ENCODE measurements around the gene SNX25. TPM values are rescaled to one million over a fixed set of nuclear protein-coding genes. Genes with fewer than 3 reads are reported as not detected.

Gene SNX25
- total and polyA plus RNA-seq, 2 experiments from 2014 or later, result 6.9 to 25.0 TPM

DNA sequence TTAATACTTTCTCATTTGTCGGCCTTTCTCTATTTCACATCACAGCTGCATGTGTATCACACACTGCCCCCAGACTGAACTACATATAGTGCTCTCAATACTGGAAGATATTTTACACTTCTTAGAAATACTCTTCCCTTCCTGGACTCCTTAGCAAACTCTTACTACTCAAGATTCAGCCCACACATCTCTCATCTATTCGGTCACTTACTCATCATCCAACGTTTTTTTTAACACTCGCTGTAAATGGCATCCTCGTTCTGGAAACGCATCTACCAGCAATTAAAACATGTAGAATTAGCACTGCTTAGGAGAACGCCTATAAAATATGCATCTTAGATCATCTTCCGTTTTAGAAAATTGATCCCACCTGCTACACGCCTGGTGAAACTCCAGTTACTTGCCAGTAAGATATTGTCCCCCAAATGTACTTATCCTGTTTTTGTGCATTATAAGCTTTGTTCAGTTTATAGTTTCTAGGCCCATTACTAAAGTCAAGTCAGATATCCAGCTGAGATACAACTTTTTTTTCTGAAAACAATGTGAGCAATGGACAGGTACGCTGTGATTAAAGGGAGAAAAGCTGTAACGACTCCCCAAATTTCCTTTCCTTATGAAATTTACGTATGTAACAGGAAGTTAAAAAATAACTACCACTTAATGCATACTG, 185.3 kb downstream of the SNX25 start:
- ATAC-seq, result no peak
- H3K9me3 Mint-ChIP-seq, result peaks cover 6% of the 10 kb centered on the region; the same call in 2 of the 3 replicates

More for the DNA sequence above, 185.3 kb downstream of the SNX25 start:
- Histone ChIP-seq H3F3A (replicated peaks; ENCODE audit: low read depth) (peaks cover 4% of the 10 kb centered on the region; the same call in 1 of the 2 replicates), H2AFZ (no peak overlapping the region), H3K27ac (ENCODE audit: low read depth) (no peak overlapping the region), H3K4me1 (ENCODE audit: insufficient read depth) (no peaks in the 10 kb centered on the region; the same call in 1 of the 2 replicates), H4K20me1 (replicated peaks; ENCODE audit: insufficient read depth) (no peaks in the 10 kb centered on the region), H3K4me3 (no peak overlapping the region), H3K79me2 (replicated peaks; ENCODE audit: insufficient read depth) (no peaks in the 10 kb centered on the region), H3K27me3 (ENCODE audit: insufficient read depth) (peaks cover 9% of the 10 kb centered on the region), H3K36me3 (ENCODE audit: insufficient read depth) (no peaks in the 10 kb centered on the region), H3K9me2 (ENCODE audit: insufficient read depth) (no peaks in the 10 kb centered on the region), H3K4me2 (no peak overlapping the region)
- no peak for TF ChIP-seq JUNB (IDR thresholded peaks at IDR 0.05; ENCODE audit: unreplicated experiment)
- no peak for TF ChIP-seq EZH2phosphoT487 (IDR thresholded peaks at IDR 0.05; ENCODE audit: unreplicated experiment)
- TF ChIP-seq, protein P1, sequence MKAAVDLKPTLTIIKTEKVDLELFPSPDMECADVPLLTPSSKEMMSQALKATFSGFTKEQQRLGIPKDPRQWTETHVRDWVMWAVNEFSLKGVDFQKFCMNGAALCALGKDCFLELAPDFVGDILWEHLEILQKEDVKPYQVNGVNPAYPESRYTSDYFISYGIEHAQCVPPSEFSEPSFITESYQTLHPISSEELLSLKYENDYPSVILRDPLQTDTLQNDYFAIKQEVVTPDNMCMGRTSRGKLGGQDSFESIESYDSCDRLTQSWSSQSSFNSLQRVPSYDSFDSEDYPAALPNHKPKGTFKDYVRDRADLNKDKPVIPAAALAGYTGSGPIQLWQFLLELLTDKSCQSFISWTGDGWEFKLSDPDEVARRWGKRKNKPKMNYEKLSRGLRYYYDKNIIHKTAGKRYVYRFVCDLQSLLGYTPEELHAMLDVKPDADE (IDR thresholded peaks at IDR 0.05), result no peak
- no peak for TF ChIP-seq POLR2AphosphoS5 (IDR thresholded peaks at IDR 0.05; ENCODE audit: low read depth)
- TF ChIP-seq STAT1 (IDR thresholded peaks at IDR 0.05; ENCODE audit: unreplicated experiment), result no peak
- TF ChIP-seq ZNF462 (CRISPR knock-in tag; IDR thresholded peaks at IDR 0.05), result no peak
- no peak for TF ChIP-seq ZNF331 (CRISPR knock-in tag; IDR thresholded peaks at IDR 0.05; ENCODE audit: low read depth)
- TF ChIP-seq EZH2 (IDR thresholded peaks at IDR 0.05; ENCODE audit: low read depth, unreplicated experiment), result no peak
- TF ChIP-seq CTCF (conservative IDR thresholded peaks at IDR 0.05; ENCODE audit: low read depth in 2 of 2), result no peak
- no peak for TF ChIP-seq CREB1 (CRISPR knock-in tag; IDR thresholded peaks at IDR 0.05; ENCODE audit: low read depth)
- no peak for TF ChIP-seq REST (IDR thresholded peaks at IDR 0.05; ENCODE audit: unreplicated experiment)
- no peak for TF ChIP-seq NANOG (IDR thresholded peaks at IDR 0.05; ENCODE audit: borderline replicate concordance)
- TF ChIP-seq ZNF114 (CRISPR knock-in tag; IDR thresholded peaks at IDR 0.05), result no peak
- H3K4me1 Mint-ChIP-seq, result peaks cover 11% of the 10 kb centered on the region
- DNase-seq (ENCODE audit: low spot score), result no peak
- H3K27me3 Mint-ChIP-seq (ENCODE audit: insufficient read depth, low read depth, poor library complexity), result peaks cover 5% of the 10 kb centered on the region
- no peak overlapping the region for H3K27ac Mint-ChIP-seq
- H3K4me3 Mint-ChIP-seq, result 0 out of 3 replicates have a peak overlapping the region, but pooled peaks have one; percentile 2
- H3K36me3 Mint-ChIP-seq (ENCODE audit: low read depth), result no peaks in the 10 kb centered on the region

Measured in GM23338 (cell line).